SK-N-SH treated with all-trans-retinoic acid at 6 μM for 48 hours (cell line): ENCODE data around the gene LEFTY1.

ENCODE experiments used
- CREB5 ChIP-seq: fragments of 250-450 bp; sonication (Bioruptor Pico); IDR thresholded peaks from 2 replicates; pipeline ENCODE4 v1.5.1; 2020; ENCODE audit warnings: low read depth, mild to moderate bottlenecking, moderate library complexity
- CSDC2 ChIP-seq: fragments of 250-450 bp; sonication (Bioruptor Pico); IDR thresholded peaks from 2 replicates; pipeline ENCODE4 v1.5.0; 2020; ENCODE audit warnings: mild to moderate bottlenecking, moderate library complexity
- TSHZ2 ChIP-seq: fragments of 250-450 bp; sonication (Bioruptor Pico); IDR thresholded peaks from 2 replicates; pipeline ENCODE4 v1.5.0; 2020; ENCODE audit warnings: mild to moderate bottlenecking, moderate library complexity
- ZC3H10 ChIP-seq: fragments of 250-450 bp; sonication (Bioruptor Pico); IDR thresholded peaks from 2 replicates; pipeline ENCODE4 v1.5.1; 2021; ENCODE audit warnings: mild to moderate bottlenecking, moderate library complexity
- ZFP30 ChIP-seq: fragments of 450-650 bp; formaldehyde crosslinking; IDR thresholded peaks from 2 replicates; pipeline ENCODE4 v1.5.0; 2022; ENCODE audit warnings: mild to moderate bottlenecking, moderate library complexity
- ZNF565 ChIP-seq: fragments of 450-650 bp; formaldehyde crosslinking; conservative IDR thresholded peaks from 2 replicates; pipeline ENCODE4 v1.5.0; 2020; ENCODE audit warnings: low read depth, mild to moderate bottlenecking, moderate library complexity
- ZNF70 ChIP-seq: fragments of 450-650 bp; formaldehyde crosslinking; IDR thresholded peaks from 2 replicates; pipeline ENCODE4 v1.5.0; 2020; ENCODE audit warnings: mild to moderate bottlenecking, moderate library complexity
- TF ChIP-seq, protein P1 (sequence below): fragments of 250-450 bp; sonication (Bioruptor Pico); IDR thresholded peaks from 2 replicates; pipeline ENCODE4 v1.8.0; 2020; ENCODE audit warnings: mild to moderate bottlenecking, moderate library complexity, borderline replicate concordance

- TF ChIP-seq, protein P1, sequence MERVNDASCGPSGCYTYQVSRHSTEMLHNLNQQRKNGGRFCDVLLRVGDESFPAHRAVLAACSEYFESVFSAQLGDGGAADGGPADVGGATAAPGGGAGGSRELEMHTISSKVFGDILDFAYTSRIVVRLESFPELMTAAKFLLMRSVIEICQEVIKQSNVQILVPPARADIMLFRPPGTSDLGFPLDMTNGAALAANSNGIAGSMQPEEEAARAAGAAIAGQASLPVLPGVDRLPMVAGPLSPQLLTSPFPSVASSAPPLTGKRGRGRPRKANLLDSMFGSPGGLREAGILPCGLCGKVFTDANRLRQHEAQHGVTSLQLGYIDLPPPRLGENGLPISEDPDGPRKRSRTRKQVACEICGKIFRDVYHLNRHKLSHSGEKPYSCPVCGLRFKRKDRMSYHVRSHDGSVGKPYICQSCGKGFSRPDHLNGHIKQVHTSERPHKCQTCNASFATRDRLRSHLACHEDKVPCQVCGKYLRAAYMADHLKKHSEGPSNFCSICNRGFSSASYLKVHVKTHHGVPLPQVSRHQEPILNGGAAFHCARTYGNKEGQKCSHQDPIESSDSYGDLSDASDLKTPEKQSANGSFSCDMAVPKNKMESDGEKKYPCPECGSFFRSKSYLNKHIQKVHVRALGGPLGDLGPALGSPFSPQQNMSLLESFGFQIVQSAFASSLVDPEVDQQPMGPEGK (CRISPR knock-in tag): no peak
- TF ChIP-seq ZNF70 (CRISPR knock-in tag) (no peak), TSHZ2 (no peak), CREB5 (CRISPR knock-in tag) (no peak), ZFP30 (CRISPR knock-in tag) (no peak), ZNF565 (CRISPR knock-in tag) (no peak), CSDC2 (CRISPR knock-in tag) (no peak), ZC3H10 (CRISPR knock-in tag) (no peak)
Observed at GRCh38 chr1:225926551-225927113, 37.7 kb upstream of the LEFTY1 start.
